ENCODE data around the gene DNAJC5.

- TF ChIP-seq MED1 (CRISPR knock-in tag; IDR thresholded peaks at IDR 0.05; ENCODE audit: borderline replicate concordance), result no peak
- no peak for TF ChIP-seq SETDB1 (IDR thresholded peaks at IDR 0.05; ENCODE audit: low read length)
- TF ChIP-seq CREB3L1 (IDR thresholded peaks at IDR 0.05; ENCODE audit: borderline replicate concordance, low read depth), result no peak
- TF ChIP-seq POLR2A (conservative IDR thresholded peaks at IDR 0.05), result no peak
- TF ChIP-seq PTRF (tag; IDR thresholded peaks at IDR 0.05), result no peak
- TF ChIP-seq THAP12 (CRISPR knock-in tag; IDR thresholded peaks at IDR 0.05), result no peak
- no peak for TF ChIP-seq RAD21 (CRISPR knock-in tag; conservative IDR thresholded peaks at IDR 0.05 in 1 of 2, IDR thresholded peaks at IDR 0.05 in 1 of 2)
These were observed 18.4 kb upstream of the DNAJC5 start for GRCh38 chr20:63876489-63877036.
